Esophagus squamous epithelium (tissue), 4 donors: ENCODE data around the gene GPC5.

Experiments used
- CTCF ChIP-seq, 6 experiments: fragments of 450-650 bp in 4 of 6; fragments of 200-600 bp in 2 of 6; sonication (generic) in 2 of 6; IDR thresholded peaks; one replicate each; pipeline ENCODE4 v1.5.1; 2016 to 2019; ENCODE audit warnings: antibody characterized with exemption in 6 of 6, mild to moderate bottlenecking in 4 of 6, moderate library complexity in 4 of 6
- POLR2A ChIP-seq, 4 donors: fragments of 450-650 bp; IDR thresholded peaks; one replicate each; pipeline ENCODE4 v1.6.1; 2017; ENCODE audit warnings: antibody characterized with exemption in 4 of 4, mild to moderate bottlenecking in 4 of 4, moderate library complexity in 3 of 4

DNA sequence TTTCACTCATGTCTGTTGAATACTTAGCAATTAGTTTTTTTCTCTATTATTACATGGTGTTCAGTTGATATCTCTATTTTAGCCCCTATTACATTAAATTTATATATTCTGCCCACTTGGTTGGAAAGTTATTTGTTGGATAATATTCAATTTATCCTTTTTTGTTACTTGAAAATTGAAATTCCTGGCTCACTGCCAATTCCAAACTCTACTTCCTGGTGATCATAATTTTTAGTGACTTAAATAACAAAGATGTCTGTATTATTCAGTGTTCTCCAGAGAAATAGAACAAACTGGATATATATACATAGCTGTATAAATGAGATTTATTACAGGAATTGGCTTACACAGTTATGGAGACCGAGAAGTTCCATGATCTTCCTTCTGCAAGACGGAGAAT lies 93.6 kb downstream of the GPC5 start:
- TF ChIP-seq CTCF (IDR thresholded peaks at IDR 0.05) (no peak), POLR2A (IDR thresholded peaks at IDR 0.05) (no peak)
